HepG2 (cell line): ENCODE measurements around the gene DAPK1. TPM values are rescaled to one million over a fixed set of nuclear protein-coding genes. Genes with fewer than 3 reads are reported as not detected.

Experiments used
- ATAC-seq: fragments of 200-7000 bp; cut with Tn5 transposase; 3 replicates; pipeline ENCODE4 v1.9.1; 2020; ENCODE audit warnings: mild to moderate bottlenecking, moderate library complexity
- Bru-seq: library from RNA; stranded (reverse); fragments of 400-500 nt; gene quantifications from one replicate; lab custom pipeline; 2021; lab: Mats Ljungman, UMichigan
- BruChase-seq, 2 experiments: library from RNA; stranded (reverse); fragments of 400-500 nt; gene quantifications; one replicate each; lab custom pipeline; 2021; lab: Mats Ljungman, UMichigan
- BruUV-seq: library from RNA; stranded (reverse); fragments of 400-500 nt; replicated peaks from 2 replicates; lab custom pipeline; 2021; lab: Mats Ljungman, UMichigan
- CTCF ChIA-PET: fragments of 300-600 bp; formaldehyde crosslinking; extraction: SDS; loops from one replicate; lab custom pipeline; 2021; ENCODE audit warnings: low total read pairs, inconsistent platforms, low intra/inter-chr PET ratio; lab: Yijun Ruan, JAX
- POLR2A ChIA-PET: fragments of 350-600 bp; sonication (Branson Sonifier 250); formaldehyde crosslinking; loops from one replicate; lab custom pipeline; 2020; ENCODE audit warnings: antibody characterized with exemption, inconsistent platforms; lab: Yijun Ruan, JAX
- DNase-seq: peaks from one replicate; pipeline ENCODE4 v3.0.0-alpha.2; 2015; ENCODE audit warnings: low spot score
- FAIRE-seq: peaks from 3 replicates; lab custom pipeline; 2011; peaks lifted over from hg19 to GRCh38; lab: Jason Lieb, UNC
- H2AFZ ChIP-seq: one replicate; pipeline ENCODE4 v1.6.1; 2011; ENCODE audit warnings: low read length, inconsistent platforms
- H3K27ac ChIP-seq: fragments of 300-600 bp; 3 replicates; pipeline ENCODE4 v1.8.0; 2011; ENCODE audit warnings: mixed run types, mild to moderate bottlenecking, mixed read lengths, low read length, inconsistent platforms; ENCODE audit not compliant: insufficient read depth; ENCODE audit errors: extremely low read length
- H3K27me3 ChIP-seq, 2 experiments: fragments of 200-600 bp in 1 of 2; 2 replicates in 1 of 2; 3 replicates in 1 of 2; pipeline versions ENCODE4 v1.6.0 to v1.8.0; 2011; ENCODE audit warnings: low read length in 2 of 2, mild to moderate bottlenecking in 2 of 2, moderate library complexity in 2 of 2, inconsistent platforms in 1 of 2; ENCODE audit not compliant: insufficient read depth in 2 of 2, control insufficient read depth in 1 of 2
- H3K36me3 ChIP-seq, 2 experiments: fragments of 200-600 bp in 1 of 2; replicated peaks in 1 of 2; 2 replicates in 1 of 2; 3 replicates in 1 of 2; pipeline versions ENCODE4 v1.5.1 to v1.8.0; 2011; ENCODE audit warnings: low read length in 2 of 2, inconsistent platforms in 1 of 2; ENCODE audit not compliant: insufficient read depth in 2 of 2, control insufficient read depth in 1 of 2
- H3K4me1 ChIP-seq: 2 replicates; pipeline ENCODE4 v1.5.1; 2012; ENCODE audit warnings: low read length, inconsistent platforms; ENCODE audit not compliant: insufficient read depth
- H3K4me2 ChIP-seq: 2 replicates; pipeline ENCODE4 v1.6.0; 2011; ENCODE audit warnings: low read depth, low read length, inconsistent platforms
- H3K4me3 ChIP-seq, 3 experiments: fragments of 200-600 bp in 1 of 3; sonication (generic), shearing (Covaris generic) in 1 of 3; replicated peaks in 1 of 3; 2 replicates each; pipeline ENCODE4 v1.5.1; 2011 to 2016; ENCODE audit warnings: low read length in 3 of 3, inconsistent platforms in 2 of 3, low read depth in 2 of 3, mild to moderate bottlenecking in 2 of 3, control low read depth in 1 of 3, mixed read lengths in 1 of 3; ENCODE audit not compliant: insufficient read depth in 1 of 3
- H3K79me2 ChIP-seq: one replicate; pipeline ENCODE4 v1.6.1; 2011; ENCODE audit warnings: low read length, inconsistent platforms; ENCODE audit not compliant: insufficient read depth
- H3K9ac ChIP-seq: 2 replicates; pipeline ENCODE4 v1.6.0; 2011; ENCODE audit warnings: mild to moderate bottlenecking, low read depth, low read length, inconsistent platforms; ENCODE audit not compliant: insufficient read depth
- H3K9me3 ChIP-seq: 2 replicates; pipeline ENCODE4 v1.5.1; 2012; ENCODE audit warnings: mild to moderate bottlenecking, low read length
- H4K20me1 ChIP-seq: 2 replicates; pipeline ENCODE4 v1.6.0; 2011; ENCODE audit warnings: inconsistent platforms, mild to moderate bottlenecking, low read length, moderate library complexity; ENCODE audit not compliant: insufficient read depth
- ARID2 ChIP-seq: sonication (generic); formaldehyde crosslinking; IDR thresholded peaks from 2 replicates; pipeline ENCODE4 v1.8.1; 2022; ENCODE audit warnings: mild to moderate bottlenecking, missing genetic modification reagents, borderline replicate concordance
- FOXA3 ChIP-seq: IDR thresholded peaks from 2 replicates; pipeline ENCODE4 v1.6.1; 2016; ENCODE audit warnings: missing genetic modification reagents, missing compliant biosample characterization
- GLMP ChIP-seq: sonication (generic); formaldehyde crosslinking; IDR thresholded peaks from 2 replicates; pipeline ENCODE4 v1.9.0; 2021; ENCODE audit warnings: missing genetic modification reagents, mild to moderate bottlenecking, borderline replicate concordance
- HOXD1 ChIP-seq: sonication (generic); formaldehyde crosslinking; IDR thresholded peaks from 2 replicates; pipeline ENCODE4 v1.5.0; 2020; ENCODE audit warnings: missing genetic modification reagents
- MTERF4 ChIP-seq: sonication (generic); formaldehyde crosslinking; IDR thresholded peaks from 2 replicates; pipeline ENCODE4 v1.8.0; 2023; ENCODE audit warnings: mild to moderate bottlenecking, missing genetic modification reagents
- RBAK ChIP-seq: sonication (generic); formaldehyde crosslinking; IDR thresholded peaks from 2 replicates; pipeline ENCODE4 v1.5.1; 2020; ENCODE audit warnings: mild to moderate bottlenecking, missing genetic modification reagents
- SPEN ChIP-seq: sonication (generic); formaldehyde crosslinking; IDR thresholded peaks from 2 replicates; pipeline ENCODE4 v1.5.1; 2020; ENCODE audit warnings: low read depth, mild to moderate bottlenecking, missing genetic modification reagents
- ZFP36 ChIP-seq: fragments of 150-350 bp; IDR thresholded peaks from 2 replicates; pipeline ENCODE4 v1.6.1; 2018; ENCODE audit warnings: borderline replicate concordance, low read length, low read depth; ENCODE audit not compliant: partially characterized antibody
- ZFYVE20 ChIP-seq: sonication (generic); formaldehyde crosslinking; IDR thresholded peaks from 2 replicates; pipeline ENCODE4 v1.8.0; 2023; ENCODE audit warnings: low read depth, mild to moderate bottlenecking, moderate library complexity, missing genetic modification reagents, borderline replicate concordance
- ZMYM4 ChIP-seq: sonication (generic); formaldehyde crosslinking; IDR thresholded peaks from 2 replicates; pipeline ENCODE4 v1.8.1; 2023; ENCODE audit warnings: mild to moderate bottlenecking, missing genetic modification reagents
- ZNF143 ChIP-seq: sonication (generic); formaldehyde crosslinking; IDR thresholded peaks from 2 replicates; pipeline ENCODE4 v1.4.0; 2020; ENCODE audit warnings: missing genetic modification reagents
- ZNF17 ChIP-seq: sonication (generic); formaldehyde crosslinking; IDR thresholded peaks from 2 replicates; pipeline ENCODE4 v1.5.0; 2020; ENCODE audit warnings: mild to moderate bottlenecking, missing genetic modification reagents
- ZNF672 ChIP-seq: sonication (generic); formaldehyde crosslinking; IDR thresholded peaks from 2 replicates; pipeline ENCODE4 v1.8.1; 2022; ENCODE audit warnings: missing genetic modification reagents
- WGBS: methylation state at CpG from one replicate; pipeline ENCODE4 v1.1.6; 2017; ENCODE audit warnings: low lambda C conversion rate; 5-methylcytosine and 5-hydroxymethylcytosine counted together
- in situ Hi-C: cut with HindIII; loops from 2 replicates; pipeline ENCODE4 v1.10.0; 2017; ENCODE audit warnings: low pct_unique_long_range_greater_than_20kb; ENCODE audit not compliant: extremely low pct_ligation_motif_present
- intact Hi-C: fragments of 100-400 bp; cut with micrococcal nuclease; formaldehyde crosslinking; loops from one replicate; pipeline ENCODE4 v1.10.0; 2022; ENCODE audit not compliant: unreplicated experiment
- long read RNA-seq, 2 experiments: library from RNA in 1 of 2; library from polyadenylated mRNA in 1 of 2; stranded (forward) in 1 of 2; unstranded in 1 of 2; transcript quantifications; one replicate each; pipeline ENCODE4 v2.0.0, GENCODE V29; 2019 to 2022
- polyA minus RNA-seq, 3 experiments: library from RNA; depleted of rRNA, polyadenylated mRNA; stranded (reverse); fragments of >200 nt; gene quantifications; 2 replicates each; pipeline ENCODE4 v1.2.3, GENCODE V29; 2011; ENCODE audit warnings: low replicate concordance in 1 of 3
- polyA plus RNA-seq, 8 experiments: library from polyadenylated mRNA; depleted of rRNA in 3 of 8; stranded (reverse) in 7 of 8; unstranded in 1 of 8; fragments of >200 nt; fragmentation: Illumina TruSeq in 4 of 8; extraction: Trizol in 4 of 8; gene quantifications; 2 replicates each; pipeline versions ENCODE4 v1.2.1 to v1.2.3, GENCODE V29; 2011 to 2016; ENCODE audit warnings: low read depth in 4 of 8, missing spikeins in 1 of 8, mixed read lengths in 1 of 8; ENCODE audit not compliant: insufficient read depth in 1 of 8
- total RNA-seq, 5 experiments: library from RNA; depleted of rRNA; stranded (reverse); fragments of >200 nt; fragmentation: Illumina TruSeq; extraction: Trizol; gene quantifications; 2 replicates each; pipeline ENCODE4 v1.2.3, GENCODE V29; 2016; ENCODE audit warnings: low read depth in 1 of 5
- TF ChIP-seq, protein P1 (sequence below): sonication (generic); formaldehyde crosslinking; IDR thresholded peaks from 2 replicates; pipeline ENCODE4 v1.4.0; 2020; ENCODE audit warnings: mild to moderate bottlenecking, missing genetic modification reagents
- TF ChIP-seq, protein P2 (sequence below): IDR thresholded peaks from 2 replicates; pipeline ENCODE4 v1.6.1; 2016; ENCODE audit warnings: low read depth, borderline replicate concordance

Gene DAPK1
- 34.0 and 35.9 TPM in 2 replicates for total RNA-seq (2016; rRNA removed; fragmentation: Illumina TruSeq; extraction: Trizol)
- 9.8 and 10.3 TPM in 2 replicates for total RNA-seq (2016; cell fraction: cytosol; rRNA removed; fragmentation: Illumina TruSeq; extraction: Trizol; ENCODE audit: low read depth)
- 31.5 and 34.0 TPM in 2 replicates for total RNA-seq (2016; cell fraction: insoluble cytoplasmic fraction; rRNA removed; fragmentation: Illumina TruSeq; extraction: Trizol)
- 20.5 and 22.7 TPM in 2 replicates for total RNA-seq (2016; cell fraction: membrane; rRNA removed; fragmentation: Illumina TruSeq; extraction: Trizol)
- total RNA-seq (2016; cell fraction: nucleus; rRNA removed; fragmentation: Illumina TruSeq; extraction: Trizol) = 55.4 and 57.3 TPM in 2 replicates
- polyA plus RNA-seq (2011; rRNA removed) = 29.7 and 35.7 TPM in 2 replicates
- 13.7 and 17.4 TPM in 2 replicates for polyA plus RNA-seq (2011; cell fraction: cytosol; rRNA removed)
- 118 and 123 TPM in 2 replicates for polyA plus RNA-seq (2011; cell fraction: nucleus; rRNA removed)
- 22.5 and 22.9 TPM in 2 replicates for polyA plus RNA-seq (2012)
- 2.1 and 3.1 TPM in 2 replicates for polyA plus RNA-seq (2016; cell fraction: cytosol; fragmentation: Illumina TruSeq; extraction: Trizol; ENCODE audit: low read depth)
- polyA plus RNA-seq (2016; cell fraction: insoluble cytoplasmic fraction; fragmentation: Illumina TruSeq; extraction: Trizol; ENCODE audit: low read depth) = 22.5 and 24.6 TPM in 2 replicates
- 6.5 and 7.3 TPM in 2 replicates for polyA plus RNA-seq (2016; cell fraction: membrane; fragmentation: Illumina TruSeq; extraction: Trizol; ENCODE audit: low read depth)
- 54.2 and 58.8 TPM in 2 replicates for polyA plus RNA-seq (2016; cell fraction: nucleus; fragmentation: Illumina TruSeq; extraction: Trizol; ENCODE audit: insufficient read depth, low read depth)
- polyA minus RNA-seq (2011; rRNA and poly(A)+ RNA removed; ENCODE audit: low replicate concordance) = 25.2 and 80.2 TPM in 2 replicates
- polyA minus RNA-seq (2011; cell fraction: cytosol; rRNA and poly(A)+ RNA removed) = 15.7 and 16.1 TPM in 2 replicates
- 128 and 136 TPM in 2 replicates for polyA minus RNA-seq (2011; cell fraction: nucleus; rRNA and poly(A)+ RNA removed)
- Bru-seq, nascent RNA = percentile 80 among the genes with signal in this experiment
- BruChase-seq, experiment 1, labeled RNA remaining after a 6-hour chase = percentile 76 among the genes with signal in this experiment
- BruChase-seq, experiment 2, labeled RNA remaining after a 2-hour chase = percentile 78 among the genes with signal in this experiment
- long read RNA-seq, experiment 1, full-length matches to known transcripts = 2 of 16 reads
- long read RNA-seq, experiment 1, partial matches to known transcripts = 10 of 16 reads
- long read RNA-seq, experiment 1, other reads (novel, unspliced or antisense) = 4 of 16 reads
- long read RNA-seq, experiment 2, full-length matches to known transcripts = 5 of 52 reads
- long read RNA-seq, experiment 2, partial matches to known transcripts = 12 of 52 reads
- long read RNA-seq, experiment 2, other reads (novel, unspliced or antisense) = 35 of 52 reads

DNA sequence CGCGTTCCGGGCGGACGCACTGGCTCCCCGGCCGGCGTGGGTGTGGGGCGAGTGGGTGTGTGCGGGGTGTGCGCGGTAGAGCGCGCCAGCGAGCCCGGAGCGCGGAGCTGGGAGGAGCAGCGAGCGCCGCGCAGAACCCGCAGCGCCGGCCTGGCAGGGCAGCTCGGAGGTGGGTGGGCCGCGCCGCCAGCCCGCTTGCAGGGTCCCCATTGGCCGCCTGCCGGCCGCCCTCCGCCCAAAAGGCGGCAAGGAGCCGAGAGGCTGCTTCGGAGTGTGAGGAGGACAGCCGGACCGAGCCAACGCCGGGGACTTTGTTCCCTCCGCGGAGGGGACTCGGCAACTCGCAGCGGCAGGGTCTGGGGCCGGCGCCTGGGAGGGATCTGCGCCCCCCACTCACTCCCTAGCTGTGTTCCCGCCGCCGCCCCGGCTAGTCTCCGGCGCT, at the start of gene DAPK1:
Gene DAPK1, plus strand, starts transcription at position 264 of the 442 bp plus-strand sequence. CDS start 1,211 bp downstream, outside the sequence.
- intact Hi-C loops = loop anchor here (2.0 to 5.0 kb wide), 4 partner anchors 49 to 165 kb away; no protein-coding TSS in a partner anchor
- H3K27me3 ChIP-seq = peaks cover 4 to 5% of the 10 kb centered on the region in 2 experiments; a peak in 2 of 5 replicates
- no peaks in the 10 kb centered on the region for H3K36me3 ChIP-seq
- ATAC-seq = peak; percentile 87
- ChIA-PET POLR2A (interaction anchor here (0.6 to 3.8 kb wide), 7 partner anchors 9 to 116 kb away, joined by 3 to 28 read pairs (median 5); no protein-coding TSS in a partner anchor), CTCF (no interaction called here)
- no TSS peak for BruUV-seq
- H3K4me2 ChIP-seq = peak within 1 kb of the TSS; percentile 95
- H3K9ac ChIP-seq = peak within 1 kb of the TSS; percentile 81
- DNase-seq = peak; percentile 55
- no peak for FAIRE-seq
- in situ Hi-C loops = loop anchor here (10.0 kb wide), 2 partner anchors 163 to 167 kb away; no protein-coding TSS in a partner anchor
- H3K27ac ChIP-seq = peak within 1 kb of the TSS; percentile 86
- H3K9me3 ChIP-seq = no peaks in the 10 kb centered on the region
- WGBS = no CpG with 5 or more reads among the region's 55 CpGs
- no peaks in the 10 kb centered on the region for H4K20me1 ChIP-seq
- H3K4me3 ChIP-seq = peak within 1 kb of the TSS; percentile 79 to 87 (median 85)
- H2AFZ ChIP-seq = peak within 1 kb of the TSS; percentile 72
- peaks cover 41% of the 10 kb centered on the region for H3K79me2 ChIP-seq
- peaks cover 50% of the 10 kb centered on the region for H3K4me1 ChIP-seq
- 0 out of 2 replicates have a peak, but pooled peaks have one; percentile 41 for TF ChIP-seq HOXD1 (CRISPR knock-in tag)
- TF ChIP-seq ZNF17 (CRISPR knock-in tag) = no peak
- TF ChIP-seq GLMP (CRISPR knock-in tag) = no peak
- TF ChIP-seq, protein P1, sequence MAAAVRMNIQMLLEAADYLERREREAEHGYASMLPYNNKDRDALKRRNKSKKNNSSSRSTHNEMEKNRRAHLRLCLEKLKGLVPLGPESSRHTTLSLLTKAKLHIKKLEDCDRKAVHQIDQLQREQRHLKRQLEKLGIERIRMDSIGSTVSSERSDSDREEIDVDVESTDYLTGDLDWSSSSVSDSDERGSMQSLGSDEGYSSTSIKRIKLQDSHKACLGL (CRISPR knock-in tag) = no peak; the same call in 1 of the 2 replicates
- peak; percentile 65 for TF ChIP-seq SPEN (CRISPR knock-in tag)
- TF ChIP-seq RBAK (CRISPR knock-in tag) = no peak
- TF ChIP-seq ZFYVE20 (CRISPR knock-in tag) = no peak
- TF ChIP-seq FOXA3 = no peak
- TF ChIP-seq ZMYM4 (CRISPR knock-in tag) = peak; percentile 62
- TF ChIP-seq ZNF143 (CRISPR knock-in tag) = no peak
- no peak for TF ChIP-seq ZNF672 (CRISPR knock-in tag)
- no peak for TF ChIP-seq ZFP36
- 0 out of 2 replicates have a peak, but pooled peaks have one; percentile 1 for TF ChIP-seq ARID2 (CRISPR knock-in tag)
- 0 out of 2 replicates have a peak, but pooled peaks have one; percentile 29 for TF ChIP-seq MTERF4 (CRISPR knock-in tag)
- TF ChIP-seq, protein P2, sequence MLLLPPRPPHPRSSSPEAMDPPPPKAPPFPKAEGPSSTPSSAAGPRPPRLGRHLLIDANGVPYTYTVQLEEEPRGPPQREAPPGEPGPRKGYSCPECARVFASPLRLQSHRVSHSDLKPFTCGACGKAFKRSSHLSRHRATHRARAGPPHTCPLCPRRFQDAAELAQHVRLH (CRISPR knock-in tag) = peak; percentile 21; the same call in 1 of the 2 replicates
